Caco-2 (cell line): ENCODE results near the gene MRPL38. TPM values are rescaled to one million over a fixed set of nuclear protein-coding genes. Genes with fewer than 3 reads are reported as not detected.

Source experiments
- BruUV-seq: library from RNA; stranded (reverse); fragments of 400-500 nt; replicated peaks from 2 replicates; lab custom pipeline; 2021; lab: Mats Ljungman, UMichigan
- CTCF ChIA-PET: fragments of 300-600 bp; sonication (Branson Sonifier 250); formaldehyde crosslinking; loops from one replicate; lab custom pipeline; 2022; ENCODE audit warnings: antibody characterized with exemption; lab: Charles Lee
- POLR2A ChIA-PET: fragments of 300-600 bp; sonication (Branson Sonifier 250); formaldehyde crosslinking; loops from one replicate; lab custom pipeline; 2022; ENCODE audit warnings: antibody characterized with exemption; lab: Charles Lee
- DNase-seq, 2 experiments: peaks; one replicate each; pipeline versions ENCODE4 v3.0.0 to v3.0.0-alpha.2; 2020 to 2022
- H3K27me3 ChIP-seq: replicated peaks from 2 replicates; pipeline ENCODE4 v1.6.0; 2011; ENCODE audit warnings: low read length; ENCODE audit not compliant: control insufficient read depth, insufficient read depth
- H3K36me3 ChIP-seq: 2 replicates; pipeline ENCODE4 v1.5.1; 2011; ENCODE audit warnings: low read length; ENCODE audit not compliant: control insufficient read depth, insufficient read depth
- H3K4me1 ChIP-seq: fragments of 250-450 bp; sonication (Bioruptor Pico); 2 replicates; pipeline ENCODE4 v1.5.1; 2020; ENCODE audit warnings: mild to moderate bottlenecking
- H3K4me3 ChIP-seq: 2 replicates; pipeline ENCODE4 v1.5.1; 2011; ENCODE audit warnings: low read depth, mild to moderate bottlenecking, control low read depth, low read length
- H3K9me3 ChIP-seq: fragments of 250-450 bp; sonication (Bioruptor Pico); 2 replicates; pipeline ENCODE4 v1.5.1; 2020; ENCODE audit warnings: mild to moderate bottlenecking, moderate library complexity
- H3K27ac Mint-ChIP-seq: one replicate; pipeline ENCODE4 v1.8.0; 2022; ENCODE audit warnings: mixed read lengths; ENCODE audit not compliant: unreplicated experiment
- H3K27me3 Mint-ChIP-seq: one replicate; pipeline ENCODE4 v1.8.0; 2022; ENCODE audit warnings: mixed read lengths; ENCODE audit not compliant: insufficient read depth, unreplicated experiment
- H3K36me3 Mint-ChIP-seq: one replicate; pipeline ENCODE4 v1.8.0; 2022; ENCODE audit warnings: mild to moderate bottlenecking, mixed read lengths; ENCODE audit not compliant: insufficient read depth, unreplicated experiment
- H3K4me1 Mint-ChIP-seq: one replicate; pipeline ENCODE4 v1.8.0; 2022; ENCODE audit warnings: low read depth, mixed read lengths; ENCODE audit not compliant: unreplicated experiment
- H3K4me3 Mint-ChIP-seq: one replicate; pipeline ENCODE4 v1.8.0; 2022; ENCODE audit warnings: mild to moderate bottlenecking, moderate library complexity, mixed read lengths; ENCODE audit not compliant: unreplicated experiment
- H3K9me3 Mint-ChIP-seq: one replicate; pipeline ENCODE4 v1.8.0; 2022; ENCODE audit warnings: mixed read lengths; ENCODE audit not compliant: unreplicated experiment
- CTCF ChIP-seq, 2 experiments: fragments of 200-600 bp in 1 of 2; IDR thresholded peaks; 1 replicate in 1 of 2; 2 replicates in 1 of 2; pipeline versions ENCODE4 v1.5.1 to v1.8.0; 2011 to 2022; ENCODE audit warnings: antibody characterized with exemption in 1 of 2, control low read depth in 1 of 2, inconsistent platforms in 1 of 2, low read depth in 1 of 2, low read length in 1 of 2, mild to moderate bottlenecking in 1 of 2, moderate library complexity in 1 of 2; ENCODE audit not compliant: insufficient read depth in 1 of 2, severe bottlenecking in 1 of 2, unreplicated experiment in 1 of 2
- intact Hi-C: fragments of 100-400 bp; cut with micrococcal nuclease; formaldehyde crosslinking; loops from one replicate; pipeline ENCODE4 v1.10.0; 2022; ENCODE audit not compliant: unreplicated experiment
- total RNA-seq: library from RNA; stranded (reverse); gene quantifications from 2 replicates; pipeline ENCODE4 v1.2.3, GENCODE V29; 2022

Gene MRPL38
- total RNA-seq, 1 experiment from 2014 or later: 163 TPM

GRCh38 chr17:75856062-75856756 is 48.5 kb downstream of the MRPL38 start:
- H3K27me3 Mint-ChIP-seq: no peaks in the 10 kb centered on the region
- H3K4me3 Mint-ChIP-seq: no peak overlapping the region
- TF ChIP-seq CTCF (IDR thresholded peaks at IDR 0.05; ENCODE audit: insufficient read depth in 1 of 2, low read depth in 1 of 2, low read length in 1 of 2, severe bottlenecking in 1 of 2, unreplicated experiment in 1 of 2): peak in 1 of 2 experiments; percentile 20
- CTCF ChIA-PET: interaction anchor here (0.6 to 3.0 kb wide), 12 partner anchors 10 to 200 kb away, joined by 3 to 34 read pairs (median 7); partner anchors contain the start of genes TRIM47 and TRIM65
- no peaks in the 10 kb centered on the region for H3K9me3 Mint-ChIP-seq
- no peak overlapping the region for H3K27ac Mint-ChIP-seq
- H3K4me1 Mint-ChIP-seq: peaks cover 12% of the 10 kb centered on the region
- DNase-seq: peak in 1 of 2 experiments; percentile 50
- Histone ChIP-seq H3K4me1 (peaks cover 6% of the 10 kb centered on the region), H3K4me3 (peak overlapping the region; percentile 85), H3K9me3 (no peaks in the 10 kb centered on the region), H3K36me3 (no peaks in the 10 kb centered on the region), H3K27me3 (no peaks in the 10 kb centered on the region)
- intact Hi-C loops: no loop called here
- POLR2A ChIA-PET: interaction anchor here (1.0 to 3.2 kb wide), 6 partner anchors 40 to 215 kb away, joined by 3 to 37 read pairs (median 6); partner anchors contain the start of genes GALK1 and TRIM65
- no peaks in the 10 kb centered on the region for H3K36me3 Mint-ChIP-seq
- TSS peak; percentile 84 for BruUV-seq

GRCh38 chr17:75855310-75856061 is 49.2 kb downstream of the MRPL38 start, which contains the start of gene WBP2:
Gene WBP2 (minus strand): TSS chr17:75855335. CDS start chr17:75855297, 38 bp downstream.
- CTCF ChIA-PET: interaction anchor here (0.6 to 3.0 kb wide), 27 partner anchors 9 to 794 kb away, joined by 3 to 34 read pairs (median 6); partner anchors contain the start of genes CDK3, SMIM5, TRIM47 and TRIM65
- Histone ChIP-seq H3K4me3 (peak within 1 kb of the TSS; percentile 85), H3K27me3 (no peaks in the 10 kb centered on the region), H3K36me3 (no peaks in the 10 kb centered on the region), H3K9me3 (no peaks in the 10 kb centered on the region), H3K4me1 (peaks cover 6% of the 10 kb centered on the region)
- TF ChIP-seq CTCF (IDR thresholded peaks at IDR 0.05; ENCODE audit: insufficient read depth in 1 of 2, low read depth in 1 of 2, low read length in 1 of 2, severe bottlenecking in 1 of 2, unreplicated experiment in 1 of 2): peak in 1 of 2 experiments; percentile 11
- H3K36me3 Mint-ChIP-seq: peaks cover 5% of the 10 kb centered on the region
- no peaks in the 10 kb centered on the region for H3K9me3 Mint-ChIP-seq
- BruUV-seq: no TSS peak
- no peaks in the 10 kb centered on the region for H3K27me3 Mint-ChIP-seq
- POLR2A ChIA-PET: interaction anchor here (0.5 to 3.2 kb wide), 21 partner anchors 10 to 385 kb away, joined by 3 to 37 read pairs (median 5); partner anchors contain the start of genes FBF1, GALK1, MRPL38 and TRIM65
- peaks cover 12% of the 10 kb centered on the region for H3K4me1 Mint-ChIP-seq
- peak; percentile 98 to 99 for DNase-seq
- intact Hi-C loops: loop anchor here (1.0 to 2.0 kb wide), 4 partner anchors 9 to 75 kb away; partner anchors contain the start of genes MRPL38 and UNK
- H3K27ac Mint-ChIP-seq: no peak within 1 kb of the TSS
- H3K4me3 Mint-ChIP-seq: no peak within 1 kb of the TSS
